ENCODE data around the gene SETD7.
A peak's percentile ranks its signal among the peaks of the same experiment; 100 is the strongest.

Gene SETD7

DNA sequence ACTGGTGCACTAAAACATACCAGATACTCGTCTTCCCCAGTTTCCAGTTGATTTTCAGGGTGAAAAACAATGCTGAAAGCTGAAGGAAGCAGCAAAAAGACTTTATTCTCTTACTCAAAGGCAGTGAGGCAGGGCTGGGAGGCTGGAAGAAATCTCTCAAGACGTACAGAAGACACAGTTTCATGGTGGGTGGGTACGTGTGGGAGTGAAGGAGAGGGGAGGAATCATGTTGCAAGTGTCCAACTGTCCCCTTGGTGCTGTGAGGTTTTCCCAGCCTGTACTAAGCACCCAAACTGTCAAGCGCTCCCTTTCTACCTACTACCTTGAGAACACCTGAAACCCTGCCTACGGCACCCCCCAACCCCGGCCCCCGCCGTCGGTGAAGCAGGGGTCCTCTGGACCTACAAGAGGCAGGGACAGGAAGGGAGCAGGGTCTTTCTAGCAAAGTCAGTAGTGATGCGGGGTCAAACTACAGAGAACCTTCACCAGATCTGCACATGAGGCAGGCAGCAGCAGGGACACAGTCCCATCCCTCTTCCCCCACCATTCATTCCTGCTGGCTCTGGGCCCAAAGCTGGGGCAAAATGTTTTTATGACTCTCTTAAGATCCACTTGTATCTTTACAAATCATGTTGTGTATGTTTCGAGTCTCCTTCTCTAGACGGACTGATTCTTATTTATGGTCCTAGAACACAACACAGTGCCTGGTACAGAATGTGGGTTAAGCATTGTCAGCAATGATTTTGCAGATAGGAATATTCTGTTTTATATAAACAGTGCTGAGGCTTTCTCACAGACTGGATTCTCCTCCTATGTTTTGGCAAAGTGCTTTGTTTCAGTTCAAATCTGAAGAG, 2.4 kb upstream of the SETD7 start:
- Histone ChIP-seq H2AFZ (ENCODE audit: low read length) (no peak overlapping the region), H3K79me2 (ENCODE audit: insufficient read depth, low read length) (peaks cover 16% of the 10 kb centered on the region), H3K27me3 (ENCODE audit: insufficient read depth, low read length) (no peaks in the 10 kb centered on the region), H3K9me3 (ENCODE audit: low read length) (no peaks in the 10 kb centered on the region), H3K4me3 (ENCODE audit: low read depth, low read length, poor library complexity, severe bottlenecking) (no peak overlapping the region), H3K36me3 (ENCODE audit: insufficient read depth, low read length) (no peaks in the 10 kb centered on the region), H3K27ac (ENCODE audit: low read depth, low read length, poor library complexity, severe bottlenecking) (peak overlapping the region; percentile 71), H3K9me2 (ENCODE audit: low read depth, low read length) (no peaks in the 10 kb centered on the region), H4K20me1 (ENCODE audit: insufficient read depth, low read length) (no peaks in the 10 kb centered on the region), H3K4me2 (ENCODE audit: low read length) (no peak overlapping the region), H3K4me1 (ENCODE audit: insufficient read depth, low read length, severe bottlenecking) (peaks cover 47% of the 10 kb centered on the region), H3F3A (ENCODE audit: insufficient read depth, low read length) (peaks cover under 1% of the 10 kb centered on the region; the same call in 1 of the 2 replicates), H3K9ac (ENCODE audit: low read length) (no peak overlapping the region)
- TF ChIP-seq EZH2 (IDR thresholded peaks at IDR 0.05; ENCODE audit: borderline replicate concordance, low read length), result no peak
- TF ChIP-seq, protein P1, sequence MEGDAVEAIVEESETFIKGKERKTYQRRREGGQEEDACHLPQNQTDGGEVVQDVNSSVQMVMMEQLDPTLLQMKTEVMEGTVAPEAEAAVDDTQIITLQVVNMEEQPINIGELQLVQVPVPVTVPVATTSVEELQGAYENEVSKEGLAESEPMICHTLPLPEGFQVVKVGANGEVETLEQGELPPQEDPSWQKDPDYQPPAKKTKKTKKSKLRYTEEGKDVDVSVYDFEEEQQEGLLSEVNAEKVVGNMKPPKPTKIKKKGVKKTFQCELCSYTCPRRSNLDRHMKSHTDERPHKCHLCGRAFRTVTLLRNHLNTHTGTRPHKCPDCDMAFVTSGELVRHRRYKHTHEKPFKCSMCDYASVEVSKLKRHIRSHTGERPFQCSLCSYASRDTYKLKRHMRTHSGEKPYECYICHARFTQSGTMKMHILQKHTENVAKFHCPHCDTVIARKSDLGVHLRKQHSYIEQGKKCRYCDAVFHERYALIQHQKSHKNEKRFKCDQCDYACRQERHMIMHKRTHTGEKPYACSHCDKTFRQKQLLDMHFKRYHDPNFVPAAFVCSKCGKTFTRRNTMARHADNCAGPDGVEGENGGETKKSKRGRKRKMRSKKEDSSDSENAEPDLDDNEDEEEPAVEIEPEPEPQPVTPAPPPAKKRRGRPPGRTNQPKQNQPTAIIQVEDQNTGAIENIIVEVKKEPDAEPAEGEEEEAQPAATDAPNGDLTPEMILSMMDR (IDR thresholded peaks at IDR 0.05; ENCODE audit: low read length), result no peak

DNA sequence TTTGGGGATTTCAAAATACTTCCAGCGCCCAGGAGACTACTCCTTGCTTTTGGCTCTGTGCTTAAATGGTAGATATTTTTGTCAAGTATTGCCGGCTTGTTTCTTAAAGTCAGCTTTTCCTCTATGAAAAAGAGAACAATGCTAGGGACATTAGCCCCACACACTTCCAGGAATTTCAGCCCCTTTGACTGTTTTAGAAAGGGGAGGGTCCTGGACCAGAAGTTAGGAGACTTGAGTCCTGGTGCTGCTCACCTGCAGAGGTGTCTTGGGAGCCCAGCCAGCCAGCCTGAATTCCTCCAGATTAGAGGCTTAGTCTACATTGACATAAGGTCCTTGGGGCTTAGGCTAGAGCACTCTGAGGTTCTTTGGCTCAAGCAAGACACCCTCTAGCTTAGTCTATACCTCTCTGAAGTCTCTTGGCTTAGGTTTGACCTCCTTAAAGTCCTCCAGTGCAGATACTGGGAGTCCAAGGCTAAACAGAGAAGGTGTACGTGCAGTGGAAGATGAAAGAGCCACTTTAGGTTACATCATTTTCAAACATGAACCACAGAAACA, 1.6 kb upstream of the SETD7 start:
- Histone ChIP-seq H3K9ac (ENCODE audit: low read length) (peak overlapping the region; percentile 71; the same call in 1 of the 2 replicates), H2AFZ (ENCODE audit: low read length) (no peak overlapping the region), H3F3A (ENCODE audit: insufficient read depth, low read length) (peaks cover 4% of the 10 kb centered on the region; the same call in 1 of the 2 replicates), H3K9me3 (ENCODE audit: low read length) (no peaks in the 10 kb centered on the region), H3K4me1 (ENCODE audit: insufficient read depth, low read length, severe bottlenecking) (peaks cover 55% of the 10 kb centered on the region), H3K4me2 (ENCODE audit: low read length) (peak overlapping the region; percentile 76), H3K9me2 (ENCODE audit: low read depth, low read length) (no peaks in the 10 kb centered on the region), H3K27ac (ENCODE audit: low read depth, low read length, poor library complexity, severe bottlenecking) (peak overlapping the region; percentile 71), H3K79me2 (ENCODE audit: insufficient read depth, low read length) (peaks cover 24% of the 10 kb centered on the region), H4K20me1 (ENCODE audit: insufficient read depth, low read length) (no peaks in the 10 kb centered on the region), H3K36me3 (ENCODE audit: insufficient read depth, low read length) (no peaks in the 10 kb centered on the region), H3K4me3 (ENCODE audit: low read depth, low read length, poor library complexity, severe bottlenecking) (peak overlapping the region; percentile 87), H3K27me3 (ENCODE audit: insufficient read depth, low read length) (no peaks in the 10 kb centered on the region)
- TF ChIP-seq, protein P1 (IDR thresholded peaks at IDR 0.05; ENCODE audit: low read length), result no peak
- no peak for TF ChIP-seq EZH2 (IDR thresholded peaks at IDR 0.05; ENCODE audit: borderline replicate concordance, low read length)

DNA sequence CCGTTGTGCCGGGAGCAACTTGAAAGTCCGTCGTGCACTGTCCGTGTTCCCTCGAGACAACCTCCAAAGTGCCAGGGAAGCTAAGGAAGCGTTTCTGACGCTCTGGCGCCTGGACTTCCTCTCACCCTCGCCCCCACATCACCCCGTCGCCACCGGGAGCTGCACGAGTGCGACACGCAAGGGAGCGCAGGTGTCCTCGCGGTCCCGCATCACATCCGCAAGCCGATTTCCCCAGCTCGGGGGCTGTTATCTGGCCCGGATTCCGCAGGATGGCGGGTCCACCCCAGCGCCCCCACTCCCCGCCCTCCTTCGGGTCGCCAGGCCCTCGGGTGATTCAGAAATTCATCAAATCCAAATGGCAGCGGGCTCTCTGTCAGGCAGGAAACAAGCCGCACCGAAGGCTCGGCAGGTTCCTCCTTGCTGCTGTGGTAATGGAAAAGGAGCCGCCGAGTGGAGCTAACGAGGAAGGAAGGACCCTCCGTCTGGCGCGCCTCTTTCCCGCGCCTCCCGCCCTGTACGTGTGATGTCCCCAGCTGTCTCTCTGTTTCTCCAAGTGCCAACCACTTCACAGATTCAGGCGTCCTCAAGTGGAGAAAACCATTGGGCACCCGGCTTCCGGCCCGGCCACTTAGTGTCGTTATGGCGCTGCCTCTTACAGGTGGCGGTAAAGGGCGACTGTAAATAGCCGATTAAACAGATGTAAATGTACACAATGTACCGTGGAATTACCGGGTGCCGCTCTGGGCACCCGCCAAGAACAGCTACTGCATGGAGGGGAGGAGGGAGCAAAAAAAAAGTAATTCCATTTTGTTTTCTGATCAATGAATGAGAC, 921 bp upstream of the SETD7 start:
- TF ChIP-seq, protein P1 (IDR thresholded peaks at IDR 0.05; ENCODE audit: low read length), result peak; percentile 21; the same call in 1 of the 2 replicates
- no peak for TF ChIP-seq EZH2 (IDR thresholded peaks at IDR 0.05; ENCODE audit: borderline replicate concordance, low read length)
- no peaks in the 10 kb centered on the region for H4K20me1 ChIP-seq (ENCODE audit: insufficient read depth, low read length)
- H3K9ac ChIP-seq (ENCODE audit: low read length), result peak overlapping the region; percentile 71

More for the DNA sequence above, 921 bp upstream of the SETD7 start:
- H3K9me2 ChIP-seq (ENCODE audit: low read depth, low read length), result no peaks in the 10 kb centered on the region
- peak overlapping the region; percentile 87 for H3K4me3 ChIP-seq (ENCODE audit: low read depth, low read length, poor library complexity, severe bottlenecking)
- peaks cover 4% of the 10 kb centered on the region; the same call in 1 of the 2 replicates for H3F3A ChIP-seq (ENCODE audit: insufficient read depth, low read length)
- H3K36me3 ChIP-seq (ENCODE audit: insufficient read depth, low read length), result no peaks in the 10 kb centered on the region
- H3K79me2 ChIP-seq (ENCODE audit: insufficient read depth, low read length), result peaks cover 31% of the 10 kb centered on the region
- peak overlapping the region; percentile 38; the same call in 1 of the 2 replicates for H2AFZ ChIP-seq (ENCODE audit: low read length)
- H3K4me1 ChIP-seq (ENCODE audit: insufficient read depth, low read length, severe bottlenecking), result peaks cover 59% of the 10 kb centered on the region
- H3K4me2 ChIP-seq (ENCODE audit: low read length), result peak overlapping the region; percentile 76
- H3K9me3 ChIP-seq (ENCODE audit: low read length), result no peaks in the 10 kb centered on the region
- peak overlapping the region; percentile 71 for H3K27ac ChIP-seq (ENCODE audit: low read depth, low read length, poor library complexity, severe bottlenecking)
- no peaks in the 10 kb centered on the region for H3K27me3 ChIP-seq (ENCODE audit: insufficient read depth, low read length)

Data from OCI-LY1 (cell line).